NB4 (cell line): Measurements from ENCODE around the gene PEX12.

Experiments
- CTCF ChIP-seq: IDR thresholded peaks from one replicate; pipeline ENCODE4 v1.5.1; 2012; ENCODE audit warnings: low read depth, low read length
- MAX ChIP-seq: IDR thresholded peaks from 2 replicates; pipeline ENCODE4 v1.6.1; 2011; ENCODE audit warnings: low read depth, low read length
- POLR2A ChIP-seq: IDR thresholded peaks from 2 replicates; pipeline ENCODE4 v1.6.1; 2011; ENCODE audit warnings: mild to moderate bottlenecking; ENCODE audit not compliant: insufficient read length; ENCODE audit errors: extremely low read depth

GRCh38 chr17:35546487-35546886 lies 31.9 kb downstream of the PEX12 start:
- no peak for TF ChIP-seq CTCF
- no peak for TF ChIP-seq MAX
- TF ChIP-seq POLR2A: no peak
